ENCODE data around the gene RBP2. TPM values are rescaled to one million over a fixed set of nuclear protein-coding genes. Genes with fewer than 3 reads are reported as not detected.

The RBP2 gene
- total and polyA plus RNA-seq, 9 of the 15 experiments (the other 6 are each of a cell fraction or from before 2014, with no cell fraction given), result not detected

GRCh38 chr3:139455206-139455605, 21.1 kb downstream of the RBP2 start:
- Histone ChIP-seq H3K9me3 (replicated peaks; ENCODE audit: control insufficient read depth, insufficient read depth, low read depth, low read length) (no peaks in the 10 kb centered on the region), H3K9ac (ENCODE audit: insufficient read depth in 1 of 2, low read depth in 2 of 2, low read length in 2 of 2) (no peak overlapping the region), H3K4me2 (ENCODE audit: insufficient read depth, low read length) (no peak overlapping the region), H4K20me1 (replicated peaks; ENCODE audit: control insufficient read depth, insufficient read depth, low read length) (no peaks in the 10 kb centered on the region; the same call in 1 of the 2 replicates), H3K36me3 (ENCODE audit: control insufficient read depth, insufficient read depth, low read length) (no peaks in the 10 kb centered on the region), H3K27me3 (ENCODE audit: control insufficient read depth in 2 of 2, insufficient read depth in 2 of 2, low read length in 2 of 2) (peaks cover 0 to 5% of the 10 kb centered on the region in 2 experiments; a peak in 1 of 5 replicates), H3K9me1 (ENCODE audit: control insufficient read depth, insufficient read depth, low read length) (no peaks in the 10 kb centered on the region), H3K4me3 (no peak overlapping the region), H2AFZ (ENCODE audit: low read depth, low read length) (no peak overlapping the region), H3K79me2 (ENCODE audit: control insufficient read depth, insufficient read depth, low read length) (no peaks in the 10 kb centered on the region), H3K27ac (ENCODE audit: extremely low read depth, low read depth, low read length) (no peak overlapping the region), H3K4me1 (replicated peaks in 1 of 2; ENCODE audit: control insufficient read depth in 2 of 2, insufficient read depth in 2 of 2, low read length in 2 of 2) (no peaks in the 10 kb centered on the region)
- intact Hi-C loops (cut with micrococcal nuclease), result no loop called here
- POLR2A ChIA-PET, result no interaction called here
- BruUV-seq (replicated peaks), result no TSS peak
- FAIRE-seq, result no peak
- DNase-seq (ENCODE audit: extremely low read depth in 1 of 4, low spot score in 3 of 4), result no peak
- ATAC-seq, result no peak
- in situ Hi-C loops (cut with MboI), result no loop called here
- no peak for TF ChIP-seq ZNF324 (CRISPR knock-in tag; IDR thresholded peaks at IDR 0.05)
- TF ChIP-seq KDM2B (CRISPR knock-in tag; IDR thresholded peaks at IDR 0.05), result no peak
- no peak for TF ChIP-seq SRSF3 (IDR thresholded peaks at IDR 0.05; ENCODE audit: insufficient read depth, low read length)
- WGBS (ENCODE audit: insufficient coverage, low coverage, missing lambda C conversion rate), result 0% methylated on average over 1 of the region's 1 CpG
- CTCF ChIA-PET (ENCODE audit: low intra/inter-chr PET ratio), result no interaction called here

- intact Hi-C loops (cut with micrococcal nuclease), result no loop called here
- Histone ChIP-seq H3K27me3 (ENCODE audit: control insufficient read depth in 2 of 2, insufficient read depth in 2 of 2, low read length in 2 of 2) (peaks cover 0 to 5% of the 10 kb centered on the region in 2 experiments; a peak in 1 of 5 replicates), H3K9me3 (replicated peaks; ENCODE audit: control insufficient read depth, insufficient read depth, low read depth, low read length) (no peaks in the 10 kb centered on the region), H3K79me2 (ENCODE audit: control insufficient read depth, insufficient read depth, low read length) (no peaks in the 10 kb centered on the region), H3K4me3 (no peak overlapping the region), H3K27ac (ENCODE audit: extremely low read depth, low read depth, low read length) (no peak overlapping the region), H4K20me1 (replicated peaks; ENCODE audit: control insufficient read depth, insufficient read depth, low read length) (no peaks in the 10 kb centered on the region; the same call in 1 of the 2 replicates), H3K9ac (ENCODE audit: insufficient read depth in 1 of 2, low read depth in 2 of 2, low read length in 2 of 2) (no peak overlapping the region), H3K4me1 (replicated peaks in 1 of 2; ENCODE audit: control insufficient read depth in 2 of 2, insufficient read depth in 2 of 2, low read length in 2 of 2) (no peaks in the 10 kb centered on the region), H3K4me2 (ENCODE audit: insufficient read depth, low read length) (no peak overlapping the region), H2AFZ (ENCODE audit: low read depth, low read length) (no peak overlapping the region), H3K36me3 (ENCODE audit: control insufficient read depth, insufficient read depth, low read length) (no peaks in the 10 kb centered on the region), H3K9me1 (ENCODE audit: control insufficient read depth, insufficient read depth, low read length) (no peaks in the 10 kb centered on the region)
- ChIA-PET POLR2A (interaction anchor here (0.6 kb wide), 1 partner anchor 22 kb away, joined by 5 read pairs; no protein-coding TSS in a partner anchor), CTCF (ENCODE audit: low intra/inter-chr PET ratio) (no interaction called here)
- BruUV-seq (replicated peaks), result no TSS peak
- in situ Hi-C loops (cut with MboI), result no loop called here
- FAIRE-seq (no peak), ATAC-seq (no peak), DNase-seq (ENCODE audit: extremely low read depth in 1 of 4, low spot score in 3 of 4) (no peak)
- TF ChIP-seq ZNF444 (CRISPR knock-in tag; IDR thresholded peaks at IDR 0.05) (no peak), ZFX (CRISPR knock-in tag; IDR thresholded peaks at IDR 0.05) (no peak), FOXK2 (conservative IDR thresholded peaks at IDR 0.05 in 1 of 2, IDR thresholded peaks at IDR 0.05 in 1 of 2; ENCODE audit: low read depth in 2 of 2) (no peak), CTBP1 (IDR thresholded peaks at IDR 0.05; ENCODE audit: borderline replicate concordance) (no peak)
- 0% methylated on average over 2 of the region's 2 CpGs for WGBS (ENCODE audit: insufficient coverage, low coverage, missing lambda C conversion rate)
Observed at GRCh38 chr3:139454346-139454745, 22.0 kb downstream of the RBP2 start.

Measured in K562 (cell line).